ENCODE results near the gene NCK2.
"Not testable (repeated sequence)": the region's sequence is repeated elsewhere in the genome, so short reads cannot be mapped to it uniquely, and the experiment has no call there.

Gene NCK2

DNA sequence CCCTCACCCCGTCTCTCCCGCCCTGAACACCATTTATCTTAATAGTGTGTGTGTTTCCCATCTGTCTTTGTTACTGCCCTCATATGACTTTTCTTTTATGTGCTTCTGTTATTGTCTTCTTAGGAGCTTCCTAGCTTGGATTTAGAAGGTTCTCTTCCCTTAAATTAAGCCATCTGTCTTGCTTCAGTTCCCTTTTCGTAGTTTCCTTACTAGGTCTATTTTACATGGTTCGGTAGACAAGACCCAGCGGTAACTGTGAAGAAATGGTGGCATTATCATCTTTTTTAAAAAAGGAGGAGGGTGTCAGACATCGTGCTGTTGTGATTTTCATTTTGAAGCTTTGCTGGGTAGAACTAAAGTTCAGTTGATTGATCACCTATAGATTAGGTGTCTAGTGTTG, 10.3 kb downstream of the NCK2 start:
- no peaks in the 10 kb centered on the region for H3K9me3 ChIP-seq
- no peaks in the 10 kb centered on the region for H3K27me3 ChIP-seq
- no peak for DNase-seq
- H3K4me1 ChIP-seq, result no peaks in the 10 kb centered on the region
- H3K36me3 ChIP-seq, result no peaks in the 10 kb centered on the region
- TF ChIP-seq CTCF (IDR thresholded peaks at IDR 0.05; ENCODE audit: low read depth, low read length), result no peak
- no peak overlapping the region for H3K4me3 ChIP-seq (ENCODE audit: low read depth, low read length)

- TF ChIP-seq CTCF (IDR thresholded peaks at IDR 0.05; ENCODE audit: low read depth, low read length), result no peak
- H3K4me3 ChIP-seq (ENCODE audit: low read depth, low read length), result no peak overlapping the region
- H3K9me3 ChIP-seq, result no peaks in the 10 kb centered on the region
- H3K4me1 ChIP-seq, result no peaks in the 10 kb centered on the region
- H3K27me3 ChIP-seq, result no peaks in the 10 kb centered on the region
- DNase-seq, result no peak
- H3K36me3 ChIP-seq, result no peaks in the 10 kb centered on the region
Measured at GRCh38 chr2:105755895-105756294, 11.2 kb downstream of the NCK2 start.

GRCh38 chr2:105756435-105756834, 11.7 kb downstream of the NCK2 start:
- Histone ChIP-seq H3K4me3 (ENCODE audit: low read depth, low read length) (no peak overlapping the region), H3K9me3 (no peaks in the 10 kb centered on the region), H3K36me3 (no peaks in the 10 kb centered on the region), H3K4me1 (no peaks in the 10 kb centered on the region), H3K27me3 (no peaks in the 10 kb centered on the region)
- no peak for DNase-seq
- no peak for TF ChIP-seq CTCF (IDR thresholded peaks at IDR 0.05; ENCODE audit: low read depth, low read length)

DNA sequence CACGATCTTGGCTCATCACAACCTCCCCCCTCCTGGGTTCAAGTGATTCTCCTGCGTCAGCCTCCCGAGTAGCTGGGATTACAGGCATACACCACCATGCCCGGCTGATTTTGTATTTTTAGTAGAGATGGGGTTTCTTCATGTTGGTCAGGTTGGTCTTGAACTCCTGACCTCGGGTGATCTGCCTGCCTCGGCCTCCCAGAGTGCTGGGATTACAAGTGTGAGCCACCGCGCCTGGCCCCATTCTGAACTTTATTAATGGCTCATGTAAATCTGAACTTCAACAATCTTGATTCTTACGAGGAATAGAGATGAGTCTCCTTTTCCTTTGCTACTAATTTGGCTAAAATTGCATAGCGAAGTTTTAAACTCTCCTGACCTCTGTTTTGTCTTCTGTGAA, 12.2 kb downstream of the NCK2 start:
- not testable (repeated sequence) for H3K4me1 ChIP-seq; H3K36me3 ChIP-seq; H3K9me3 ChIP-seq; DNase-seq; H3K27me3 ChIP-seq; H3K4me3 ChIP-seq (ENCODE audit: low read depth, low read length)

GRCh38 chr2:105757433-105757832, 12.7 kb downstream of the NCK2 start:
- no peak for DNase-seq
- no peaks in the 10 kb centered on the region for H3K36me3 ChIP-seq
- H3K4me1 ChIP-seq, result no peaks in the 10 kb centered on the region
- H3K27me3 ChIP-seq, result no peaks in the 10 kb centered on the region
- no peak for TF ChIP-seq CTCF (IDR thresholded peaks at IDR 0.05; ENCODE audit: low read depth, low read length)
- no peak overlapping the region for H3K4me3 ChIP-seq (ENCODE audit: low read depth, low read length)
- no peaks in the 10 kb centered on the region for H3K9me3 ChIP-seq

- H3K36me3 ChIP-seq, result no peaks in the 10 kb centered on the region
- no peak for TF ChIP-seq CTCF (IDR thresholded peaks at IDR 0.05; ENCODE audit: low read depth, low read length)
- H3K9me3 ChIP-seq, result no peaks in the 10 kb centered on the region
- H3K27me3 ChIP-seq, result no peaks in the 10 kb centered on the region
- no peak for DNase-seq
- H3K4me3 ChIP-seq (ENCODE audit: low read depth, low read length), result no peak overlapping the region
- H3K4me1 ChIP-seq, result no peaks in the 10 kb centered on the region
Measured at GRCh38 chr2:105760191-105760590, 15.5 kb downstream of the NCK2 start.

All from BE2C (cell line).